Purkinje cell (primary cell): ENCODE measurements around the gene NBPF8. TPM values are rescaled to one million over a fixed set of nuclear protein-coding genes. Genes with fewer than 3 reads are reported as not detected.

Source experiments
- polyA plus RNA-seq: library from polyadenylated mRNA; unstranded; fragments of >200 nt; fragmentation: Nextera tagmentation; gene quantifications from 2 replicates; pipeline ENCODE4 v1.2.1, GENCODE V29; 2014

Gene NBPF8
- polyA plus RNA-seq, result 0.48 and 0.66 TPM in 2 replicates

GRCh38 chr1:120414911-120415480 lies at the start of gene NBPF8:
TSS of gene NBPF8 (plus strand) at chr1:120415035. CDS start at chr1:120436523, 21,488 bp downstream.

Other genes with a start within 250 kb of the NBPF8 start
- 62.2 and 80.8 TPM in 2 replicates for gene SEC22B, start 238.5 kb upstream of the NBPF8 start, polyA plus RNA-seq